Endothelial cell (in vitro differentiated cells): ENCODE measurements around the gene CD52. TPM values are rescaled to one million over a fixed set of nuclear protein-coding genes. Genes with fewer than 3 reads are reported as not detected.

Source experiments
- DNase-seq: peaks from one replicate; pipeline ENCODE4 v3.0.0; 2021; ENCODE audit warnings: low spot score
- H3K27ac Mint-ChIP-seq: one replicate; pipeline ENCODE4 v1.8.0; 2021; ENCODE audit warnings: mixed read lengths, inconsistent platforms; ENCODE audit not compliant: unreplicated experiment
- H3K27me3 Mint-ChIP-seq: one replicate; pipeline ENCODE4 v1.8.0; 2021; ENCODE audit warnings: mild to moderate bottlenecking, moderate library complexity, mixed read lengths, inconsistent platforms; ENCODE audit not compliant: unreplicated experiment
- H3K36me3 Mint-ChIP-seq: one replicate; pipeline ENCODE4 v1.8.0; 2021; ENCODE audit warnings: mild to moderate bottlenecking, low read depth, mixed read lengths, inconsistent platforms; ENCODE audit not compliant: unreplicated experiment
- H3K4me1 Mint-ChIP-seq: one replicate; pipeline ENCODE4 v1.8.0; 2021; ENCODE audit warnings: mild to moderate bottlenecking, mixed read lengths, inconsistent platforms; ENCODE audit not compliant: unreplicated experiment
- H3K4me3 Mint-ChIP-seq: one replicate; pipeline ENCODE4 v1.8.0; 2021; ENCODE audit warnings: mild to moderate bottlenecking, mixed read lengths, inconsistent platforms; ENCODE audit not compliant: unreplicated experiment
- H3K9me3 Mint-ChIP-seq: one replicate; pipeline ENCODE4 v1.8.0; 2021; ENCODE audit warnings: mixed read lengths, inconsistent platforms; ENCODE audit not compliant: unreplicated experiment
- total RNA-seq: library from RNA; stranded (reverse); fragmentation: NEBNext Ultra II Directional; extraction: Animal tissue kit (Norgen Biotek cat#: 25700); gene quantifications from one replicate; pipeline ENCODE4 v1.2.1, GENCODE V29; 2021; ENCODE audit not compliant: unreplicated experiment
- TF ChIP-seq, protein P1 (sequence below): fragments of 200-600 bp; sonication (generic); IDR thresholded peaks from one replicate; pipeline ENCODE4 v1.5.0; 2021; ENCODE audit warnings: antibody characterized with exemption; ENCODE audit not compliant: unreplicated experiment

CD52 gene
- total RNA-seq, 1 donor from 2014 or later: 21.8 TPM

DNA sequence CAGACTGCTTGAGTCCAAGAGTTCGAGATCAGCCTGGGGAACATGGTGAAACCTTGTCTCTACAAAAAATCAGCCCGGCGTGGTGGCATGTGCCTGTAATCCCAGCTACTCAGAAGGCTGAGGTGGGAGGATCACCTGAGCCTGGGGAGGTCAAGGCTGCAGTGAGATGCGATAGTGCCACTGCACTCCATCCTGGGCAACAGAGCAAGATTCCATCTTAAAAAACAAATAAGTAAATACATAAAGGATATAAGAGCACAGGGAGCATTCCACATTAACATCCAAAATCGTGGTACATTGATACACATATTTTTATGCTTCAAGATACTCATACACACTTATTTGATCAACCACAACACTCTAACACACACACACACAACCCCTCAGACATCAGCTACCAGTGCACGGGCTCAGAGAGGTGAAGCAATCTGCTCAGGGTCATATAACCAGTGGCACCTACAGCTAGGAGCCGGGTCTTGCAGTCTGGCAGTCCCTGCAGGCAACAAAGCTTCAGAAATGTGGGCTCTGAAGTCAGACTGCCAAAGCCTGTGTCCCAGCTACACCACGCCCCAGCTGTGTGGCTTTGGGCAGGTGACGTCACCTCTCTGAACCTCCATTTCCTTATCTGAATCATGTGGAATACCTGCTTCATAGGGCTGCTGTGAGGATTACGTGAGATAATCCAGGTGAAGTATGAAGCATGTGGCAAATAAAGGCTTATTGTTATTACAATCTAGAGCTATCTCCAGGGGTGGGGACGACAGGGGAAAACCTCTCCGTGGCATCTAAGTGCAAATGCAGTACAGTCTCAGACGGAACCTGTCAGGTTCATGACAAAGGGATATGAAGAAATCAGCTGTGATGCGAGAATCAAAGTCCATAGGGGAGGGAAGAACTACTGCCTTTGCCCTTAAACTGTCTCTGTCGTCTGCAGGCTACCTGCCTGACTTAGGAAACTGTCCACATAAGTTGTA is 40.9 kb downstream of the CD52 start:
- H3K36me3 Mint-ChIP-seq: no peaks in the 10 kb centered on the region
- no peaks in the 10 kb centered on the region for H3K9me3 Mint-ChIP-seq
- no peak overlapping the region for H3K4me3 Mint-ChIP-seq
- H3K27me3 Mint-ChIP-seq: peaks cover 11% of the 10 kb centered on the region
- TF ChIP-seq, protein P1, sequence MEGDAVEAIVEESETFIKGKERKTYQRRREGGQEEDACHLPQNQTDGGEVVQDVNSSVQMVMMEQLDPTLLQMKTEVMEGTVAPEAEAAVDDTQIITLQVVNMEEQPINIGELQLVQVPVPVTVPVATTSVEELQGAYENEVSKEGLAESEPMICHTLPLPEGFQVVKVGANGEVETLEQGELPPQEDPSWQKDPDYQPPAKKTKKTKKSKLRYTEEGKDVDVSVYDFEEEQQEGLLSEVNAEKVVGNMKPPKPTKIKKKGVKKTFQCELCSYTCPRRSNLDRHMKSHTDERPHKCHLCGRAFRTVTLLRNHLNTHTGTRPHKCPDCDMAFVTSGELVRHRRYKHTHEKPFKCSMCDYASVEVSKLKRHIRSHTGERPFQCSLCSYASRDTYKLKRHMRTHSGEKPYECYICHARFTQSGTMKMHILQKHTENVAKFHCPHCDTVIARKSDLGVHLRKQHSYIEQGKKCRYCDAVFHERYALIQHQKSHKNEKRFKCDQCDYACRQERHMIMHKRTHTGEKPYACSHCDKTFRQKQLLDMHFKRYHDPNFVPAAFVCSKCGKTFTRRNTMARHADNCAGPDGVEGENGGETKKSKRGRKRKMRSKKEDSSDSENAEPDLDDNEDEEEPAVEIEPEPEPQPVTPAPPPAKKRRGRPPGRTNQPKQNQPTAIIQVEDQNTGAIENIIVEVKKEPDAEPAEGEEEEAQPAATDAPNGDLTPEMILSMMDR: no peak
- DNase-seq: no peak
- peak overlapping the region; percentile 22 for H3K27ac Mint-ChIP-seq
- peaks cover 5% of the 10 kb centered on the region for H3K4me1 Mint-ChIP-seq

GRCh38 chr1:26359981-26360806 is 42.4 kb downstream of the CD52 start:
- Mint-ChIP-seq H3K4me1 (peaks cover 5% of the 10 kb centered on the region), H3K36me3 (no peaks in the 10 kb centered on the region), H3K27me3 (peaks cover 11% of the 10 kb centered on the region), H3K4me3 (peak overlapping the region; percentile 63), H3K9me3 (no peaks in the 10 kb centered on the region), H3K27ac (no peak overlapping the region)
- TF ChIP-seq, protein P1: no peak
- DNase-seq: no peak

- Mint-ChIP-seq H3K36me3 (no peaks in the 10 kb centered on the region), H3K27me3 (peaks cover 11% of the 10 kb centered on the region), H3K4me1 (peaks cover 2% of the 10 kb centered on the region), H3K4me3 (peak overlapping the region; percentile 63), H3K9me3 (no peaks in the 10 kb centered on the region), H3K27ac (peak overlapping the region; percentile 37)
- no peak for DNase-seq
- TF ChIP-seq, protein P1: no peak
These were observed 43.2 kb downstream of the CD52 start for GRCh38 chr1:26360807-26361604.

DNA sequence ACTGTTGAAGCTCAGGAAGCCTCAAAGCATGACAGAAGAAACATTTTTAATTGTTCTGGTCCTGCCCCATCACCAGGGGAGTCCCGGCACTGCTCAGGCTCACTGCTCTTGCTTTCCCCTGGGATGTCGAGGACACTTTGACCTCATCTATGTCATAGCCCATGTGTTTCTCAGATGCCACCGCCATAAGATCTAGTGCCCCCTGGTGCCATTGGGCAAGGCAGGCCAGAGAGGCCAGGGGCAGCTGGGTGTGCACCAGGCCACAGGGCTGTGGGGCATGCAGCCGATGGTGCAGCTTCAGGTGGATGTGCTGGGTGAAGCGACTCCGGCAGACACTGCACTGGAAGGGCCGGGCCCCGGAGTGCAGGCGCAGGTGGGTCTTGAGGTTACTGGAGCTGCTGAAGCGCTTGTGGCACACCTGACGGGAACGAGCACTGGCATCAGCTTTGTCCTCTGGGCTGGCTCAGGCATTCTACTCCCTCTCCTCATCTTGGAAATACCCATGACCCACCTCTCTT is 43.9 kb downstream of the CD52 start:
- H3K9me3 Mint-ChIP-seq: no peaks in the 10 kb centered on the region
- no peak overlapping the region for H3K4me3 Mint-ChIP-seq
- H3K27me3 Mint-ChIP-seq: peaks cover 11% of the 10 kb centered on the region
- H3K36me3 Mint-ChIP-seq: no peaks in the 10 kb centered on the region
- no peak for DNase-seq
- TF ChIP-seq, protein P1: no peak
- H3K4me1 Mint-ChIP-seq: peaks cover 2% of the 10 kb centered on the region
- H3K27ac Mint-ChIP-seq: no peak overlapping the region
